ENCODE measurements around the gene SAYSD1. TPM values are rescaled to one million over a fixed set of nuclear protein-coding genes. Genes with fewer than 3 reads are reported as not detected.

Gene SAYSD1
- total and polyA plus RNA-seq, 2 experiments from 2014 or later, result 16.9 to 23.4 TPM

DNA sequence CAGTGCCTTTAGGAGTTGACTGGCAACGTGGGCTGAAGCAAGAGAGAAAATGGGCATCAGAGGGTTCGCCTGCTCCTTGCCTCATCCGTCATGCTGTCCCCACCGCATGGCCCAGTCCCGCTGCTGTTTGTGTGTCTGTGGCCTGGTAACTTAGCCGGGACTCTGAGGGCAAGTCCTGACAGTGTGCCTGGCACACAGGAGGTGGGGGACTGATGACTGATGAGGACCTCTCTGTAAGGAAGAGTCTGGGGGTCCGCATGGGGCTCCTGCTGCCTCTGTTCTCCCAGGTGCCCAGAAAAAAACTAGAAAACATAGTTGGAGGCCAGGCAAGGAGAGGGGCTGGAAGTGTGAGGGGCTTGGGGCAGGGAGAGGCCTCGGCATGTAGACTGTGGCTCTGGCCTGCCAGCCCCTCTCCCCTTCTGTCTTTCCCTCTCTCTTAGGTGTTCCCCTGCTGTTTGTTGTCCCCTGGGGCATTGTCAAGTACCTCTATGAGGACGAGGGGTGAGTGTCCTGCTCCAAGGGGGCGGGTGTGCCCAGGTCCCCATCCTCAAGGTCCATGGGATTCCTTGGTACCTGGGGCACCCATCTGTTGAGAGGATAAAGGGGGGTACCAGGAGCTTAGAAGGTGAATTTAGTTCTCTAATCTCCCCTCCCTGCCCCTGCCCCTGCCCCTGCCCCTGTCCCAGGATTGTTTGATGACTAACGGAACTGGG is 36.9 kb downstream of the SAYSD1 start:
- H3K27me3 ChIP-seq, result no peaks in the 10 kb centered on the region
- no peaks in the 10 kb centered on the region for H3K4me1 ChIP-seq (ENCODE audit: insufficient read depth)
- no peak overlapping the region for H3K27ac ChIP-seq
- no peak for TF ChIP-seq EZH2phosphoT487 (IDR thresholded peaks at IDR 0.05; ENCODE audit: low read depth, severe bottlenecking, unreplicated experiment)
- no peaks in the 10 kb centered on the region for H4K20me1 ChIP-seq (ENCODE audit: insufficient read depth, poor library complexity, severe bottlenecking)
- no peak overlapping the region for H2AFZ ChIP-seq
- no peak overlapping the region for H3K4me3 ChIP-seq
- H3K79me2 ChIP-seq, result no peaks in the 10 kb centered on the region
- no peaks in the 10 kb centered on the region for H3K36me3 ChIP-seq (replicated peaks; ENCODE audit: insufficient read depth, low read depth)
- WGBS (ENCODE audit: low lambda C conversion rate, missing lambda C conversion rate), result 92% methylated on average over 11 of the region's 11 CpGs
- no peaks in the 10 kb centered on the region for H3K9me2 ChIP-seq (replicated peaks; ENCODE audit: insufficient read depth)
- no peaks in the 10 kb centered on the region for H3K9me3 ChIP-seq (ENCODE audit: low read depth)
- no peak overlapping the region for H3K4me2 ChIP-seq
- DNase-seq (ENCODE audit: low spot score), result no peak

DNA sequence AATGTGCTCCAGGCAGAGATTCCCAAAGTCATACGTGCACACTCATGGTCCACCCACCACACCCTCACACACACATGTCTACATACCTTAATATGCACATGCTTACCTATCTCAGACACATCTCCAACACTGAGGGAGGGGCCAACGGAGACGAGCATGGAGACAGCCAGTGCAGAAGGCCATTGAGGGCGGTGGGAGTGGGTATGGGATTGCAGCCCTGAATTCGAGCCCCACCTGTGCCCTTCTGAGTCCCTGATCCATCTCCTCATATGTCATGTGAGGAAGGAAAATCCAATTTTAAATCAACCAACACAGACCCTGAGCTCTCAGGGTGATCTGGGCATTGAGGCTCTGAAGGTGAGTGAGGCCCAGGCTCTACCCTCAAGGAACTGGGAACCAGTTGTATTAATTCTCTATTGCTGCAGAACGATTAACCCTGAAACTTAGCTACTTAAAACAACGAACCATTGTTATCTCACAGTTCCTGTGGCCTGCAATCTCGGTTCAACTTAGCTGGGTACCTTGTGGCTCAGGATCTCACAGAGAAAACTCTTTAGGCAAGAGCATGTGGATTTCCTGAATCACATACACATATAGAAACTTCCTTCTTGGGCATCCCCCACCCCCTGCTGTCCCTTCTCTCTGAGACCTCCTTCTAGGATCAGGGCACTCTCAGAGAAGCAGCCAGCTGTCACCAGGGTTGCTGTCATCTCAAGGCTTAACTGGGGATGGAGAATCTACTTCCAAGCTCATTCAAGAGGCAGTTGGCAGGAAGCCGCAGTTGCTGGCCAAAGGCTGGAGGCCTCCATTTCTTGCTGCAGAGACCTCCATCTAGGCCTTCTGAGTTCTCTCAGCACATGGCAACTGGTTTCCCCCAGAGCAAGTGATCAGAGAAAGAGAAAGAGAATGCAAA is 38.1 kb downstream of the SAYSD1 start:
- Histone ChIP-seq H3K27ac (no peak overlapping the region), H3K36me3 (replicated peaks; ENCODE audit: insufficient read depth, low read depth) (no peaks in the 10 kb centered on the region), H3K4me3 (no peak overlapping the region), H3K4me2 (no peak overlapping the region), H3K4me1 (ENCODE audit: insufficient read depth) (no peaks in the 10 kb centered on the region), H3K27me3 (no peaks in the 10 kb centered on the region), H3K9me2 (replicated peaks; ENCODE audit: insufficient read depth) (no peaks in the 10 kb centered on the region), H2AFZ (no peak overlapping the region), H3K9me3 (ENCODE audit: low read depth) (no peaks in the 10 kb centered on the region), H3K79me2 (no peaks in the 10 kb centered on the region), H4K20me1 (ENCODE audit: insufficient read depth, poor library complexity, severe bottlenecking) (no peaks in the 10 kb centered on the region)
- DNase-seq (ENCODE audit: low spot score), result no peak
- TF ChIP-seq EZH2 (IDR thresholded peaks at IDR 0.05; ENCODE audit: borderline replicate concordance), result no peak
- no peak for TF ChIP-seq EZH2phosphoT487 (IDR thresholded peaks at IDR 0.05; ENCODE audit: low read depth, severe bottlenecking, unreplicated experiment)
- TF ChIP-seq, protein P1, sequence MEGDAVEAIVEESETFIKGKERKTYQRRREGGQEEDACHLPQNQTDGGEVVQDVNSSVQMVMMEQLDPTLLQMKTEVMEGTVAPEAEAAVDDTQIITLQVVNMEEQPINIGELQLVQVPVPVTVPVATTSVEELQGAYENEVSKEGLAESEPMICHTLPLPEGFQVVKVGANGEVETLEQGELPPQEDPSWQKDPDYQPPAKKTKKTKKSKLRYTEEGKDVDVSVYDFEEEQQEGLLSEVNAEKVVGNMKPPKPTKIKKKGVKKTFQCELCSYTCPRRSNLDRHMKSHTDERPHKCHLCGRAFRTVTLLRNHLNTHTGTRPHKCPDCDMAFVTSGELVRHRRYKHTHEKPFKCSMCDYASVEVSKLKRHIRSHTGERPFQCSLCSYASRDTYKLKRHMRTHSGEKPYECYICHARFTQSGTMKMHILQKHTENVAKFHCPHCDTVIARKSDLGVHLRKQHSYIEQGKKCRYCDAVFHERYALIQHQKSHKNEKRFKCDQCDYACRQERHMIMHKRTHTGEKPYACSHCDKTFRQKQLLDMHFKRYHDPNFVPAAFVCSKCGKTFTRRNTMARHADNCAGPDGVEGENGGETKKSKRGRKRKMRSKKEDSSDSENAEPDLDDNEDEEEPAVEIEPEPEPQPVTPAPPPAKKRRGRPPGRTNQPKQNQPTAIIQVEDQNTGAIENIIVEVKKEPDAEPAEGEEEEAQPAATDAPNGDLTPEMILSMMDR (IDR thresholded peaks at IDR 0.05; ENCODE audit: poor library complexity), result no peak
- 78% methylated on average over 9 of the region's 9 CpGs for WGBS (ENCODE audit: low lambda C conversion rate, missing lambda C conversion rate)

DNA sequence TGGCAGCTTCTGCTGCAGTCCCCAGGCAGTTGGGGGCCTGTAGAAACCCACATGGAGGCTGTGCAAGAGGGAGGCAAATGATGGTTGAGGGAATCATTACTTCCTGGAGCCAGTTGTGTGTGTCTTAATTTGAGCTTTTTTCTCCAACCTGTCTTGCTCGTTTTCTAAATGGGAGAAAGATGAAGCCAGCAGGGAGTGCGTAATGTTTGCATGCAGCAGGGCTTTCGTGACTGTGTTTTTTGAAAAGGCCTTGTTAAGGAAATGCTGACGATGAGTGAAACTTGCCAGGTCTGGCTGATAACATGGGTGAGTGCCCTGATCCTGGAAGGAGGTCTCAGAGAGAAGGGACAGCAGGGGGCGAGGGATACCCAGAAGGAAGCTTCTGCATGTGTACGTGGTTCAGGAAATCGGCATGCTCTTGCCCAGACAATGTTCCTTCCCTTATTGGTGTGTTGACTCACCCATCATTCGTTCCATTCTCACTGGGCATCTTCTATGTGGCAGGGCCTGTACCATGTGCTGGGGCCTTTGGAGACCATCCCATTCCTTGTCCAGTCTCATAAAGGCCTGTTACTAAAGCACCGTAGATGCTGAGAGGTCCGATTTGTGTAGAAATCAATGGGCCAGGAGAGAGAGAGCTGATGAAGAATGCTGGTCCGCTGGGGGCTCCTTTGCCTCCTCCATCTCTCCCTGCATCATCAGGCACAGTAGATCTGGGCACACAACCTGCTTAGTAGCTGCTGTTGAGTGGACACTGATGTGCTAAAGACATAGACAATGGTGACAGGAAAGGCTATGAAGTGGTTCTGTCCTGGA is 39.0 kb downstream of the SAYSD1 start:
- no peaks in the 10 kb centered on the region for H3K36me3 ChIP-seq (replicated peaks; ENCODE audit: insufficient read depth, low read depth)
- H3K4me2 ChIP-seq, result no peak overlapping the region
- DNase-seq (ENCODE audit: low spot score), result no peak
- no peak overlapping the region for H3K4me3 ChIP-seq
- no peak overlapping the region for H2AFZ ChIP-seq
- H3K27ac ChIP-seq, result no peak overlapping the region
- WGBS (ENCODE audit: low lambda C conversion rate, missing lambda C conversion rate), result 86% methylated on average over 11 of the region's 11 CpGs
- H3K9me3 ChIP-seq (ENCODE audit: low read depth), result no peaks in the 10 kb centered on the region
- no peaks in the 10 kb centered on the region for H3K9me2 ChIP-seq (replicated peaks; ENCODE audit: insufficient read depth)
- no peaks in the 10 kb centered on the region for H3K4me1 ChIP-seq (ENCODE audit: insufficient read depth)
- no peaks in the 10 kb centered on the region for H4K20me1 ChIP-seq (ENCODE audit: insufficient read depth, poor library complexity, severe bottlenecking)
- no peaks in the 10 kb centered on the region for H3K79me2 ChIP-seq
- TF ChIP-seq, protein P1 (IDR thresholded peaks at IDR 0.05; ENCODE audit: poor library complexity), result no peak
- no peak for TF ChIP-seq EZH2phosphoT487 (IDR thresholded peaks at IDR 0.05; ENCODE audit: low read depth, severe bottlenecking, unreplicated experiment)
- TF ChIP-seq EZH2 (IDR thresholded peaks at IDR 0.05; ENCODE audit: borderline replicate concordance), result no peak
- no peaks in the 10 kb centered on the region for H3K27me3 ChIP-seq

All from hepatocyte (in vitro differentiated cells).